ENCODE measurements around the gene ERF.
"Not testable (repeated sequence)": the region's sequence is repeated elsewhere in the genome, so short reads cannot be mapped to it uniquely, and the experiment has no call there.

Gene ERF

GRCh38 chr19:42273407-42274064, 18.6 kb upstream of the ERF start:
- DNase-seq, result no peak

- DNase-seq, result no peak
These were observed 18.1 kb upstream of the ERF start for GRCh38 chr19:42272989-42273406.

- DNase-seq, result no peak
These were observed 17.6 kb upstream of the ERF start for GRCh38 chr19:42272535-42272897.

GRCh38 chr19:42271861-42272534, 17.1 kb upstream of the ERF start:
- DNase-seq, result no peak

GRCh38 chr19:42271045-42271419, 16.1 kb upstream of the ERF start:
- no peak for DNase-seq

- no peak for DNase-seq
These were observed 15.6 kb upstream of the ERF start for GRCh38 chr19:42270346-42271044.

GRCh38 chr19:42269478-42270345, 14.8 kb upstream of the ERF start:
- no peak for DNase-seq

- peak; percentile 100 for DNase-seq
These were observed 14.0 kb upstream of the ERF start, which contains the start of gene CIC for GRCh38 chr19:42268704-42269477. Gene CIC (plus strand): TSS chr19:42269252. CDS start chr19:42271784, 2,532 bp downstream.

GRCh38 chr19:42268142-42268703, 13.3 kb upstream of the ERF start:
- peak; percentile 99 for DNase-seq

- no peak for DNase-seq
These were observed 12.8 kb upstream of the ERF start for GRCh38 chr19:42267644-42268141.

- not testable (repeated sequence) for DNase-seq
These were observed 12.1 kb upstream of the ERF start for GRCh38 chr19:42266928-42267603.

GRCh38 chr19:42266105-42266504, 11.2 kb upstream of the ERF start:
- DNase-seq, result not testable (repeated sequence)

- no peak for DNase-seq
These were observed 6.8 kb upstream of the ERF start for GRCh38 chr19:42261763-42262162.

GRCh38 chr19:42257842-42258241, 2.9 kb upstream of the ERF start:
- not testable (repeated sequence) for DNase-seq

GRCh38 chr19:42255766-42256745, 1.1 kb upstream of the ERF start:
- peak; percentile 33 for DNase-seq

- DNase-seq, result peak; percentile 76
These were observed 659 bp downstream of the ERF start for GRCh38 chr19:42254089-42254849.

GRCh38 chr19:42253245-42254088, 1.5 kb downstream of the ERF start:
- peak; percentile 50 for DNase-seq
